Measurements from ENCODE around the gene SAFB. TPM values are rescaled to one million over a fixed set of nuclear protein-coding genes. Genes with fewer than 3 reads are reported as not detected.

The SAFB gene
- total RNA-seq, 4 donors from 2014 or later = 29.8 to 60.0 (median 56.1) TPM

GRCh38 chr19:5627395-5627904 is 4.6 kb downstream of the SAFB start:
- Histone ChIP-seq H3K27ac (peak overlapping the region; percentile 30 to 98 (median 38)), H3K36me3 (peaks cover 0 to 34% of the 10 kb centered on the region in 2 donors), H3K4me1 (peaks cover 68 to 70% of the 10 kb centered on the region in 2 donors), H3K9me3 (no peaks in the 10 kb centered on the region), H3K4me3 (no peak overlapping the region), H3K27me3 (no peaks in the 10 kb centered on the region)
- DNase-seq (peak; percentile 36 to 55), ATAC-seq (no peak)
- TF ChIP-seq, protein P1, sequence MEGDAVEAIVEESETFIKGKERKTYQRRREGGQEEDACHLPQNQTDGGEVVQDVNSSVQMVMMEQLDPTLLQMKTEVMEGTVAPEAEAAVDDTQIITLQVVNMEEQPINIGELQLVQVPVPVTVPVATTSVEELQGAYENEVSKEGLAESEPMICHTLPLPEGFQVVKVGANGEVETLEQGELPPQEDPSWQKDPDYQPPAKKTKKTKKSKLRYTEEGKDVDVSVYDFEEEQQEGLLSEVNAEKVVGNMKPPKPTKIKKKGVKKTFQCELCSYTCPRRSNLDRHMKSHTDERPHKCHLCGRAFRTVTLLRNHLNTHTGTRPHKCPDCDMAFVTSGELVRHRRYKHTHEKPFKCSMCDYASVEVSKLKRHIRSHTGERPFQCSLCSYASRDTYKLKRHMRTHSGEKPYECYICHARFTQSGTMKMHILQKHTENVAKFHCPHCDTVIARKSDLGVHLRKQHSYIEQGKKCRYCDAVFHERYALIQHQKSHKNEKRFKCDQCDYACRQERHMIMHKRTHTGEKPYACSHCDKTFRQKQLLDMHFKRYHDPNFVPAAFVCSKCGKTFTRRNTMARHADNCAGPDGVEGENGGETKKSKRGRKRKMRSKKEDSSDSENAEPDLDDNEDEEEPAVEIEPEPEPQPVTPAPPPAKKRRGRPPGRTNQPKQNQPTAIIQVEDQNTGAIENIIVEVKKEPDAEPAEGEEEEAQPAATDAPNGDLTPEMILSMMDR (IDR thresholded peaks at IDR 0.05 in 4 of 5, conservative IDR thresholded peaks at IDR 0.05 in 1 of 5) = no peak
- no peak for TF ChIP-seq POLR2A (IDR thresholded peaks at IDR 0.05)
- in situ Hi-C loops (cut with MboI; ENCODE audit: low sequenced_read_pairs in 4 of 4) (loop anchor here in 2 of 4 donors (10.0 kb wide), 2 partner anchors 47 to 57 kb away; partner anchors contain the start of genes HSD11B1L (in 1 of the 2) and MICOS13 (in 1 of the 2)), intact Hi-C loops (cut with DNase I; ENCODE audit: low total_unique reads) (loop anchor here (10.0 kb wide), 1 partner anchor 747 kb away; the partner anchor contains the start of genes ALKBH7 and PSPN)

DNA sequence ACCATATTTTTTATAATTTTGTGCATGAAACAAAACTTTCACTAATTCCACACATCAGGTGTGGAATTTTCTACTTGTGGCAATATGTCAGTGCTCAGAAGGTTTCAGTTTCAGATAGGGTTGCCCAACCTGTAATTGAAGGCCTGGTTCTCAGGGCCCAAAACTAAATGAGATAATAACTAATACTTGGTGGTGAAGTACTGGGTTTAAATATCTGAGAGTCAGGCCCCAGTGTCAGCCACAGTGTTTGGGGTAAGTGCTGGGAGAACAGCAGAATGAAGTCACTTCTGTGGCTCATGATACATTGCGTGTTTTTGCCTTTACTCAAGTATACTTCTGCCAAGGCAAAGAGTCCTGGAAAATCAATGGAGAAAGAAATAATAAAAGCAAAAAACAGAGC is 5.6 kb downstream of the SAFB start:
- H3K27ac ChIP-seq = peak overlapping the region; percentile 30 to 98 (median 38)
- intact Hi-C loops (cut with DNase I; ENCODE audit: low total_unique reads) (loop anchor here (10.0 kb wide), 1 partner anchor 746 kb away; the partner anchor contains the start of genes ALKBH7 and PSPN), in situ Hi-C loops (cut with MboI; ENCODE audit: low sequenced_read_pairs in 4 of 4) (loop anchor here in 2 of 4 donors (10.0 kb wide), 2 partner anchors 46 to 56 kb away; partner anchors contain the start of genes HSD11B1L (in 1 of the 2) and MICOS13 (in 1 of the 2))
- peaks cover 0 to 34% of the 10 kb centered on the region in 2 donors for H3K36me3 ChIP-seq
- H3K9me3 ChIP-seq = no peaks in the 10 kb centered on the region
- no peaks in the 10 kb centered on the region for H3K27me3 ChIP-seq
- H3K4me3 ChIP-seq = no peak overlapping the region
- TF ChIP-seq, protein P1 (IDR thresholded peaks at IDR 0.05 in 4 of 5, conservative IDR thresholded peaks at IDR 0.05 in 1 of 5) = no peak
- no peak for TF ChIP-seq POLR2A (IDR thresholded peaks at IDR 0.05)
- peaks cover 77 to 79% of the 10 kb centered on the region in 2 donors for H3K4me1 ChIP-seq
- DNase-seq (no peak), ATAC-seq (no peak)

DNA sequence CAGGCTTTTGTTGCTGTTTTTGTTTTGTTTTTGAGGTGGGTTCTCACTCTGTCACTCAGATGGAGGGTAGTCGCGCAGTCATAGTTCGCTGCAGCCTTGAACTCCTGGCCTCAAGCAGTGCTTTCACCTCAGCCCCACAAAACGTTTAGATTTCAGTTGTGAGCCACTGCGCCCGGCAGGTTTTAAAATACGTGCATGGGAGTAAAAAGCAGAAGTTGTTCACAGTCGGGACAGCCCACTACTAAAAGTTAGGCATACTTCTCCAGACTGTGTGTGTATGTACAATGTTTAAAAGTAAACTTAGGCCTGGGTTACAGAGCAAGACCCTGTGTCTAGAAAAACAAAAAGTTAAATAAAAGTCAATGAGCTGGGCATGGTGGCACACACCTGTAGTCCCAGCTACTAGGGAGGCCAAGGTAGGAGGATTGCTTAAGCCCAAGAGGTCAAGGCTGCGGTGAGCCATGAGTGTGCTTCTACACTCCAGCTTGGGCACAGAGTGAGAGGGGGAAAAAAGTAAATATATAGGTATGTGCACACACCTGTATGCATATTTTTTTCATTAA is 6.1 kb downstream of the SAFB start:
- Histone ChIP-seq H3K27me3 (no peaks in the 10 kb centered on the region), H3K9me3 (no peaks in the 10 kb centered on the region), H3K27ac (peak overlapping the region in 3 of 4 donors; percentile 31 to 98 (median 44)), H3K36me3 (peaks cover 0 to 34% of the 10 kb centered on the region in 2 donors), H3K4me3 (no peak overlapping the region), H3K4me1 (peaks cover 77 to 81% of the 10 kb centered on the region in 2 donors)
- in situ Hi-C loops (cut with MboI; ENCODE audit: low sequenced_read_pairs in 4 of 4) (loop anchor here in 2 of 4 donors (10.0 kb wide), 2 partner anchors 46 to 56 kb away; partner anchors contain the start of genes HSD11B1L (in 1 of the 2) and MICOS13 (in 1 of the 2)), intact Hi-C loops (cut with DNase I; ENCODE audit: low total_unique reads) (loop anchor here (10.0 kb wide), 1 partner anchor 746 kb away; the partner anchor contains the start of genes ALKBH7 and PSPN)
- ATAC-seq (no peak), DNase-seq (no peak)
- TF ChIP-seq, protein P1 (IDR thresholded peaks at IDR 0.05 in 4 of 5, conservative IDR thresholded peaks at IDR 0.05 in 1 of 5) = no peak
- TF ChIP-seq POLR2A (IDR thresholded peaks at IDR 0.05) = no peak

DNA sequence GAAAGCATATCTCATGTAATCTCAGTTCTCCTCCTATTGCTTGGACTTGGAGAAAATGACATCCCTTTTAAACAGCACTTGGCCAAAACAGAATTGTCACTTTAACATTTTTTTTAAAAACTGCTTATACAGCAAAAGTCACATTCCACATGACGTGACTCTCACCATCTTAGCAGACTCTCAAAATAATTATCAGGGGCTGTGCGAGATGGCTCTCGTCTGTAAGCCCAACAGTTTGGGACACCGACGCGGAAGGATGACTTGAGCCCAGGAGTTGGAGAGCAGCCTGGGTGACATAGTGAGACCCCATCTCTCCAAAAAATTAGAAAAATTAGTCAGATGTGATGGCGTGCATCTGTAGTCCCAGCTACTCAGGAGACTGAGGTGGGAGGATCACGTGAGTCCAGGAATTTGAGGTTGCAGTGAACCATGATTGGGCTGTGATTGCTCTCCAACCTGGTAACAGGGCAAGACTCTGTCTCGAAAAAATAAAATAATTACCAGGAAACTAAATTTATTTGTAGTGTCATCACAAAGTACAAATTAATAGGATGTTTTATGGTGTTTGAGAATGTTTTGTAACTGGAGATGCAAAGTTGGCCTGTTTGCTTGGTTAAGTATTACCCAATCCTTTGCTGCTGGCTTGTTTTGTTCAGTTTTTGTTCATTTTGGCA is 8.8 kb downstream of the SAFB start:
- H3K27me3 ChIP-seq = no peaks in the 10 kb centered on the region
- peaks cover 59 to 71% of the 10 kb centered on the region in 2 donors for H3K4me1 ChIP-seq
- no peaks in the 10 kb centered on the region for H3K9me3 ChIP-seq
- peaks cover 0 to 17% of the 10 kb centered on the region in 2 donors for H3K36me3 ChIP-seq
- no peak for TF ChIP-seq POLR2A (IDR thresholded peaks at IDR 0.05)
- TF ChIP-seq, protein P1 (IDR thresholded peaks at IDR 0.05 in 4 of 5, conservative IDR thresholded peaks at IDR 0.05 in 1 of 5) = no peak
- no peak for DNase-seq
- peak overlapping the region in 1 of 4 donors; percentile 1 for H3K4me3 ChIP-seq
- in situ Hi-C loops (cut with MboI; ENCODE audit: low sequenced_read_pairs in 4 of 4) = no loop called here
- intact Hi-C loops (cut with DNase I; ENCODE audit: low total_unique reads) = no loop called here
- ATAC-seq = peak in 1 of 2 donors; percentile 40
- peak overlapping the region; percentile 14 to 42 (median 28) for H3K27ac ChIP-seq
